ENCODE measurements around the gene TTYH3.

DNA sequence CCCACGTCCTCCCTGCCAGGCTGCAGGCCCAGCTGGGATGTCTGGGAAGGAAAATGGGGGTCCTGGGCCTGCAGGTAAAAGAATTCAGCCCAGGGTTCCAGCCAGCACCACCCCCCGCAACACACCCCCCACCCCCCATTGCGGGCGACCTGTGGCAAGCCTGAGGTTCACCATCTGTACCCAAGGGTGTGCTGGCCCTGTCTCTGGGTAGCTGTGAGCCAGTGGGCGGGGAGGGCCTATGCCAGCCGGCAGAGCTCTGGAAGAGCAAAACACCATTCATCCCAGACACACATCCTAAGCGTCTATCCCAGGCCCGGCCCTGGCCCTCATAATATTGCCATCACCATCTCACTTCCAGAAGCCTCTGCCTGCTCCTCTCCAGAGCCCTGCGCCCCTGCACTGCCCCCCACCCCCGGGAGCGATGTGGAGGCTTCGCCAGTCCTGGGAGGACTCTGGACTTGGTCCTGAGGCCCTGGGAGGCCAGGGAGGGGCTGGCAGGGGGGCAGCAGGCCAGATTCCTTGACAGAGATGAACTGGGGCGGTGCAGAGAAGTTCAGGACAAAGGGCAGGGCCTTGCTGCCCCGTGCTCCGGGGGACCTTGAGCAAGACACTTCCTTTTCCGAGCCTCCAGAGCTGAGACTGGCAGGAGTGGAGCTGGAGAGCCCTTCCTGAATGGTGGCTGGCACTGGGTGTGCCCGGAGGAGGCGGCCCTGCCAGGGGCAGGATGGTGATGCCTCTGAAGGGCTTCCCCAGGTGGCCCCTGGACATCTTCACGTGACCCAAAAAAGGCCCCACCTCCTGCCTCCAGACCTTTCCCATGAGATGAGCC lies 8.7 kb upstream of the TTYH3 start:
- no peak for TF ChIP-seq POLR2A (IDR thresholded peaks at IDR 0.05)
- TF ChIP-seq, protein P1, sequence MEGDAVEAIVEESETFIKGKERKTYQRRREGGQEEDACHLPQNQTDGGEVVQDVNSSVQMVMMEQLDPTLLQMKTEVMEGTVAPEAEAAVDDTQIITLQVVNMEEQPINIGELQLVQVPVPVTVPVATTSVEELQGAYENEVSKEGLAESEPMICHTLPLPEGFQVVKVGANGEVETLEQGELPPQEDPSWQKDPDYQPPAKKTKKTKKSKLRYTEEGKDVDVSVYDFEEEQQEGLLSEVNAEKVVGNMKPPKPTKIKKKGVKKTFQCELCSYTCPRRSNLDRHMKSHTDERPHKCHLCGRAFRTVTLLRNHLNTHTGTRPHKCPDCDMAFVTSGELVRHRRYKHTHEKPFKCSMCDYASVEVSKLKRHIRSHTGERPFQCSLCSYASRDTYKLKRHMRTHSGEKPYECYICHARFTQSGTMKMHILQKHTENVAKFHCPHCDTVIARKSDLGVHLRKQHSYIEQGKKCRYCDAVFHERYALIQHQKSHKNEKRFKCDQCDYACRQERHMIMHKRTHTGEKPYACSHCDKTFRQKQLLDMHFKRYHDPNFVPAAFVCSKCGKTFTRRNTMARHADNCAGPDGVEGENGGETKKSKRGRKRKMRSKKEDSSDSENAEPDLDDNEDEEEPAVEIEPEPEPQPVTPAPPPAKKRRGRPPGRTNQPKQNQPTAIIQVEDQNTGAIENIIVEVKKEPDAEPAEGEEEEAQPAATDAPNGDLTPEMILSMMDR (IDR thresholded peaks at IDR 0.05) = no peak

Measured in vagina (tissue), 2 donors.